ENCODE data around the gene MANF. TPM values are rescaled to one million over a fixed set of nuclear protein-coding genes. Genes with fewer than 3 reads are reported as not detected.
"Not testable (repeated sequence)": the region's sequence is repeated elsewhere in the genome, so short reads cannot be mapped to it uniquely, and the experiment has no call there.

The MANF gene
- total RNA-seq, 1 donor: 126 TPM

- TF ChIP-seq, protein P1, sequence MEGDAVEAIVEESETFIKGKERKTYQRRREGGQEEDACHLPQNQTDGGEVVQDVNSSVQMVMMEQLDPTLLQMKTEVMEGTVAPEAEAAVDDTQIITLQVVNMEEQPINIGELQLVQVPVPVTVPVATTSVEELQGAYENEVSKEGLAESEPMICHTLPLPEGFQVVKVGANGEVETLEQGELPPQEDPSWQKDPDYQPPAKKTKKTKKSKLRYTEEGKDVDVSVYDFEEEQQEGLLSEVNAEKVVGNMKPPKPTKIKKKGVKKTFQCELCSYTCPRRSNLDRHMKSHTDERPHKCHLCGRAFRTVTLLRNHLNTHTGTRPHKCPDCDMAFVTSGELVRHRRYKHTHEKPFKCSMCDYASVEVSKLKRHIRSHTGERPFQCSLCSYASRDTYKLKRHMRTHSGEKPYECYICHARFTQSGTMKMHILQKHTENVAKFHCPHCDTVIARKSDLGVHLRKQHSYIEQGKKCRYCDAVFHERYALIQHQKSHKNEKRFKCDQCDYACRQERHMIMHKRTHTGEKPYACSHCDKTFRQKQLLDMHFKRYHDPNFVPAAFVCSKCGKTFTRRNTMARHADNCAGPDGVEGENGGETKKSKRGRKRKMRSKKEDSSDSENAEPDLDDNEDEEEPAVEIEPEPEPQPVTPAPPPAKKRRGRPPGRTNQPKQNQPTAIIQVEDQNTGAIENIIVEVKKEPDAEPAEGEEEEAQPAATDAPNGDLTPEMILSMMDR (IDR thresholded peaks at IDR 0.05; ENCODE audit: insufficient read depth, low read depth, low read length): no peak
- H3K4me3 ChIP-seq (ENCODE audit: low read depth, low read length): peak overlapping the region; percentile 74
- no peak for DNase-seq (ENCODE audit: low read depth)
Observed at GRCh38 chr3:51386852-51387229, 1.8 kb downstream of the MANF start.

- peak; percentile 21 for DNase-seq (ENCODE audit: low read depth)
- not testable (repeated sequence) for H3K4me3 ChIP-seq (ENCODE audit: low read depth, low read length)
Observed at GRCh38 chr3:51387281-51387680, 2.2 kb downstream of the MANF start.

- TF ChIP-seq, protein P1 (IDR thresholded peaks at IDR 0.05; ENCODE audit: insufficient read depth, low read depth, low read length): peak; percentile 35
- no peak for DNase-seq (ENCODE audit: low read depth)
- no peak overlapping the region for H3K4me3 ChIP-seq (ENCODE audit: low read depth, low read length)
Observed at GRCh38 chr3:51388286-51389029, 3.4 kb downstream of the MANF start.

DNA sequence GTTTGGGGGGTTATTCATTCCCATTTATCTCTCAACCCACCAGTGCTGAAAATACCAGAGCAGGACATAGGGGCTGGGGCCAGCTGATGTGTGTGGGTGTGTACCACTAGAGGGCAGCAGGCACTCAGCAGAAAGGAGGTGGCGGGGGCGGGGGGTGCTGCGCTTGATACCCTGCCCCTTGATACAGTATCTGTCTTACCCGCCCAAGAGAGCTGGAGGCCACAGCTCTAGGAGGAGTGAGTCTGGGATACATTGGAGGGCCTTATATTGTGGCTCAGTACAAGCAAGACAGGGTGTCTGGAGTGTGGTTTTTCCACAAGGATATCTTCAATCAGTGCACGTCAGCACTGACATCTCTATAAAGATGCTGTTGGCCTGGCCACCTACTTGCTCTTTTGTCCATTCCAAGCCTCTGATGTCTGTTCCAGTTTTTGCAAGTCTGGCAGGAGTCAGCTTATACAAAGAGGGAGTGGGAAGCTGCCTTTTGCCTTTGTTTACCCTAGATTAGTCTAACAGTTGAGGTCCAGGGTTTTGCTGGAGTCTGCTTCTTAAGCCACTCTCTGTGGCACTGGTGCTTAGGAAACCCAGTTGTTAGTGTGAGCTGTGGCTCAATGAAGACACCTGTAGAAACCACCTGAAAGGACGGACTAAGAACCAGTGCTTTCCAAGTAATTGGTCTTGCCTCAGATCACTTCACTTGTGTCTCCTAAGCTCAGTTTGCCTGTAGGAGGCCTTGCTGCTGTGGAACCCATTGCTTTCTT, 4.5 kb downstream of the MANF start:
- TF ChIP-seq, protein P1 (IDR thresholded peaks at IDR 0.05; ENCODE audit: insufficient read depth, low read depth, low read length): peak; percentile 82
- DNase-seq (ENCODE audit: low read depth): peak; percentile 53
- no peak overlapping the region for H3K4me3 ChIP-seq (ENCODE audit: low read depth, low read length)

GRCh38 chr3:51390246-51391074, 5.4 kb downstream of the MANF start:
- TF ChIP-seq, protein P1 (IDR thresholded peaks at IDR 0.05; ENCODE audit: insufficient read depth, low read depth, low read length): no peak
- DNase-seq (ENCODE audit: low read depth): no peak
- H3K4me3 ChIP-seq (ENCODE audit: low read depth, low read length): peak overlapping the region; percentile 54

- H3K4me3 ChIP-seq (ENCODE audit: low read depth, low read length): peak within 1 kb of the TSS; percentile 65
- TF ChIP-seq, protein P1 (IDR thresholded peaks at IDR 0.05; ENCODE audit: insufficient read depth, low read depth, low read length): peak; percentile 75
- peak; percentile 97 for DNase-seq (ENCODE audit: low read depth)
Observed at GRCh38 chr3:51391075-51391565, 6.0 kb downstream of the MANF start, which contains the start of gene RBM15B. RBM15B (plus strand) TSS chr3:51391285; CDS start chr3:51391400, 115 bp downstream.
